ENCODE data around the gene MS4A14. TPM values are rescaled to one million over a fixed set of nuclear protein-coding genes. Genes with fewer than 3 reads are reported as not detected.

MS4A14 gene
- total and polyA plus RNA-seq, 2 of the 4 experiments (the other 2 are of a cell fraction) = not detected

DNA sequence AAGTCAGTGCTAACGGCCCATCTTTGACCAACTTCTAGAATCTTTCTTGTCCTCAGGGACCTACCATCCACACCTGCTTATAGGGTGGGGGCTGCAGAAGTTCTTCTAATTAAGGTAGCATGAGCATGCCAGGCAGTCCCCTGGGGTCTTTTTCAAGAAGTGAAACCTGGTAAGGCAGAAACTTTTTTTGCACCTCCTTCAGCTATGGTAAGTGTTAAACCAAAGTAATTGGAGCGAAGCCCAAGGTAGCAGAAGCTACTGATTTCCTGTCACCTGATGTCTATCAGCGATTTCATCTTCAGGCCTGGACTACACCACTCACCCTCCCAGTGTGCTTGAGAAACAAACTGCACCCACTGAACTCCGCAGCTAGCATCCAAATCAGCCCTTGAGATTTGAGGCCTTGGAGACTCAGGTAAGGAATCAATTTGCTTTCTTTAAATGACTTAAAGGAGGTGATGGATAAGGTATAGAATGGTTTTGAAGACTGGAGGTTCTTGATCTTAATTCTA is 59.3 kb downstream of the MS4A14 start, which contains the start of gene MS4A1:
Gene MS4A1 (plus strand): TSS at position 317 of the 512 bp plus-strand sequence. CDS start 6,528 bp downstream, outside the sequence.
- H4K5ac ChIP-seq (ENCODE audit: low read depth, low read length) = no peak within 1 kb of the TSS
- no peak within 1 kb of the TSS for H3K23ac ChIP-seq (ENCODE audit: low read depth, low read length)
- H4K8ac ChIP-seq (ENCODE audit: low read depth in 2 of 2, low read length in 2 of 2) = no peak within 1 kb of the TSS
- no CpG with 5 or more reads among the region's 4 CpGs for WGBS, 2 experiments (ENCODE audit: extremely low coverage in 2 of 2, insufficient read length in 1 of 2)
- H2BK15ac ChIP-seq (ENCODE audit: low read depth, low read length) = no peak within 1 kb of the TSS
- H3K4me3 ChIP-seq (ENCODE audit: insufficient read depth, low read depth, low read length) = no peak within 1 kb of the TSS
- H2BK20ac ChIP-seq (ENCODE audit: low read depth, low read length) = no peak within 1 kb of the TSS
- no peak within 1 kb of the TSS for H3K4me2 ChIP-seq (ENCODE audit: low read depth, low read length)
- H2BK5ac ChIP-seq (ENCODE audit: low read depth, low read length, poor library complexity, severe bottlenecking) = no peak within 1 kb of the TSS
- H3K18ac ChIP-seq (ENCODE audit: low read depth, low read length) = no peak within 1 kb of the TSS
- dilution Hi-C loops (cut with HindIII; ENCODE audit: low sequenced_read_pairs, unreplicated experiment) = no loop called here
- ATAC-seq (ENCODE audit: low read depth) (no peak), DNase-seq (no peak)
- H3K4me1 ChIP-seq (ENCODE audit: control insufficient read depth, insufficient read depth, low read length) = no peaks in the 10 kb centered on the region
- ChIA-PET POLR2A (ENCODE audit: unreplicated experiment) (no interaction called here), CTCF (interaction anchor here (0.8 kb wide), 1 partner anchor 92 kb away, joined by 3 read pairs; no protein-coding TSS in a partner anchor)
- no peak within 1 kb of the TSS for H3K56ac ChIP-seq (ENCODE audit: extremely low read depth, insufficient read depth, low read length)
- H2AFZ ChIP-seq (replicated peaks; ENCODE audit: low read length, poor library complexity) = no peak within 1 kb of the TSS
- H3K14ac ChIP-seq (replicated peaks; ENCODE audit: low read depth, low read length) = no peak within 1 kb of the TSS
- H3K27me3 ChIP-seq (ENCODE audit: control insufficient read depth, insufficient read depth, low read length) = no peaks in the 10 kb centered on the region
- no peak within 1 kb of the TSS for H3K9ac ChIP-seq (ENCODE audit: low read depth, low read length)
- no peak within 1 kb of the TSS for H4K91ac ChIP-seq (ENCODE audit: insufficient read depth, low read depth, low read length)
- no peak within 1 kb of the TSS for H3K27ac ChIP-seq (ENCODE audit: insufficient read depth, low read length)
- H2BK120ac ChIP-seq (ENCODE audit: low read depth, low read length) = no peak within 1 kb of the TSS
- no peak within 1 kb of the TSS for H2AK5ac ChIP-seq (ENCODE audit: low read depth, low read length)
- H4K20me1 ChIP-seq (ENCODE audit: insufficient read depth, low read length) = no peaks in the 10 kb centered on the region
- no peaks in the 10 kb centered on the region for H3K9me1 ChIP-seq (ENCODE audit: insufficient read depth, low read length)
- H3K79me1 ChIP-seq (ENCODE audit: low read depth in 1 of 2, low read length in 2 of 2) = no peaks in the 10 kb centered on the region
- intact Hi-C loops (cut with micrococcal nuclease) = no loop called here
- no peak for TF ChIP-seq SMC3 (IDR thresholded peaks at IDR 0.05; ENCODE audit: low read depth, low read length)
- TF ChIP-seq, protein P1, sequence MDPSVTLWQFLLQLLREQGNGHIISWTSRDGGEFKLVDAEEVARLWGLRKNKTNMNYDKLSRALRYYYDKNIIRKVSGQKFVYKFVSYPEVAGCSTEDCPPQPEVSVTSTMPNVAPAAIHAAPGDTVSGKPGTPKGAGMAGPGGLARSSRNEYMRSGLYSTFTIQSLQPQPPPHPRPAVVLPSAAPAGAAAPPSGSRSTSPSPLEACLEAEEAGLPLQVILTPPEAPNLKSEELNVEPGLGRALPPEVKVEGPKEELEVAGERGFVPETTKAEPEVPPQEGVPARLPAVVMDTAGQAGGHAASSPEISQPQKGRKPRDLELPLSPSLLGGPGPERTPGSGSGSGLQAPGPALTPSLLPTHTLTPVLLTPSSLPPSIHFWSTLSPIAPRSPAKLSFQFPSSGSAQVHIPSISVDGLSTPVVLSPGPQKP (IDR thresholded peaks at IDR 0.05; ENCODE audit: borderline replicate concordance, low read depth, low read length) = no peak
- TF ChIP-seq MAFK (IDR thresholded peaks at IDR 0.05; ENCODE audit: low read depth, low read length) = no peak
- no peak for TF ChIP-seq RFX5 (IDR thresholded peaks at IDR 0.05; ENCODE audit: low read depth, low read length)
- TF ChIP-seq FOS (IDR thresholded peaks at IDR 0.05; ENCODE audit: low read depth, low read length) = no peak
- TF ChIP-seq MXI1 (IDR thresholded peaks at IDR 0.05; ENCODE audit: borderline replicate concordance, low read depth, low read length) = no peak
- TF ChIP-seq, protein P2, sequence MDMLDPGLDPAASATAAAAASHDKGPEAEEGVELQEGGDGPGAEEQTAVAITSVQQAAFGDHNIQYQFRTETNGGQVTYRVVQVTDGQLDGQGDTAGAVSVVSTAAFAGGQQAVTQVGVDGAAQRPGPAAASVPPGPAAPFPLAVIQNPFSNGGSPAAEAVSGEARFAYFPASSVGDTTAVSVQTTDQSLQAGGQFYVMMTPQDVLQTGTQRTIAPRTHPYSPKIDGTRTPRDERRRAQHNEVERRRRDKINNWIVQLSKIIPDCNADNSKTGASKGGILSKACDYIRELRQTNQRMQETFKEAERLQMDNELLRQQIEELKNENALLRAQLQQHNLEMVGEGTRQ (IDR thresholded peaks at IDR 0.05; ENCODE audit: low read depth, low read length) = no peak
- TF ChIP-seq RCOR1 (IDR thresholded peaks at IDR 0.05; ENCODE audit: insufficient replicate concordance, low read length) = no peak
- BruUV-seq (replicated peaks) = no TSS peak
- H3K9me3 ChIP-seq (ENCODE audit: control insufficient read depth, insufficient read depth, low read length) = peaks cover 5% of the 10 kb centered on the region; the same call in 1 of the 2 replicates
- no peak within 1 kb of the TSS for H3K4ac ChIP-seq (ENCODE audit: low read depth, low read length)
- in situ Hi-C loops (cut with MboI; ENCODE audit: low sequenced_read_pairs) = no loop called here
- no peak within 1 kb of the TSS for H2AK9ac ChIP-seq (replicated peaks; ENCODE audit: low read depth, low read length, poor library complexity)
- H3K36me3 ChIP-seq (ENCODE audit: control insufficient read depth, insufficient read depth, low read length) = no peaks in the 10 kb centered on the region

Measured in IMR-90 (cell line).